ENCODE measurements around the gene DDX18. TPM values are rescaled to one million over a fixed set of nuclear protein-coding genes. Genes with fewer than 3 reads are reported as not detected.

Gene DDX18
- total RNA-seq, 4 donors from 2014 or later = 28.4 to 484 (median 43.5) TPM

GRCh38 chr2:117828870-117829269 is 14.4 kb downstream of the DDX18 start:
- Histone ChIP-seq H3K36me3 (peaks cover 0 to 64% (median 32%) of the 10 kb centered on the region in 4 donors), H3K9me3 (no peaks in the 10 kb centered on the region), H3K27ac (no peak overlapping the region), H3K27me3 (no peaks in the 10 kb centered on the region), H3K4me1 (no peaks in the 10 kb centered on the region), H3K4me3 (no peak overlapping the region)
- intact Hi-C loops (cut with DNase I; ENCODE audit: low total_unique reads) = loop anchor here (5.0 kb wide), 1 partner anchor 1293 kb away; no protein-coding TSS in a partner anchor
- in situ Hi-C loops (cut with MboI; ENCODE audit: low pct_ligation_motif_present in 1 of 4, low pct_unique_long_range_greater_than_20kb in 1 of 4, low sequenced_read_pairs in 3 of 4) = loop anchor here in 1 of 4 donors (10.0 kb wide), 1 partner anchor 176 kb away; no protein-coding TSS in a partner anchor
- WGBS, 2 donors (ENCODE audit: low coverage in 1 of 2) = 76% methylated on average over 2 of the region's 2 CpGs; no CpG with 5 or more reads in 1 of the 2 donors
- no peak for DNase-seq
- TF ChIP-seq POLR2A (IDR thresholded peaks at IDR 0.05) = no peak
- no peak for TF ChIP-seq CTCF (IDR thresholded peaks at IDR 0.05)
- TF ChIP-seq POLR2AphosphoS5 (IDR thresholded peaks at IDR 0.05) = no peak
- no peak for TF ChIP-seq EP300 (IDR thresholded peaks at IDR 0.05; ENCODE audit: low read depth)

- in situ Hi-C loops (cut with MboI; ENCODE audit: low pct_ligation_motif_present in 1 of 4, low pct_unique_long_range_greater_than_20kb in 1 of 4, low sequenced_read_pairs in 3 of 4) (no loop called here), intact Hi-C loops (cut with DNase I; ENCODE audit: low total_unique reads) (loop anchor here (10.0 kb wide), 1 partner anchor 172 kb away; no protein-coding TSS in a partner anchor)
- H3K27ac ChIP-seq = no peak overlapping the region
- peaks cover 0 to 31% (median 15%) of the 10 kb centered on the region in 4 donors for H3K36me3 ChIP-seq
- WGBS, 2 donors (ENCODE audit: low coverage in 1 of 2) = 90 to 100% methylated on average over 1 of the region's 1 CpG
- no peaks in the 10 kb centered on the region for H3K27me3 ChIP-seq
- H3K9me3 ChIP-seq = no peaks in the 10 kb centered on the region
- DNase-seq = no peak
- H3K4me3 ChIP-seq = no peak overlapping the region
- H3K4me1 ChIP-seq = peaks cover 0 to 9% (median 3%) of the 10 kb centered on the region in 4 donors
- TF ChIP-seq POLR2AphosphoS5 (IDR thresholded peaks at IDR 0.05) (no peak), EP300 (IDR thresholded peaks at IDR 0.05; ENCODE audit: low read depth) (no peak), CTCF (IDR thresholded peaks at IDR 0.05) (no peak), POLR2A (IDR thresholded peaks at IDR 0.05) (no peak)
These were observed 17.8 kb downstream of the DDX18 start for GRCh38 chr2:117832332-117832731.

GRCh38 chr2:117832905-117833613 is 18.6 kb downstream of the DDX18 start:
- intact Hi-C loops (cut with DNase I; ENCODE audit: low total_unique reads) = loop anchor here (10.0 kb wide), 1 partner anchor 172 kb away; no protein-coding TSS in a partner anchor
- DNase-seq = no peak
- TF ChIP-seq EP300 (IDR thresholded peaks at IDR 0.05; ENCODE audit: low read depth) = no peak
- no peak for TF ChIP-seq POLR2A (IDR thresholded peaks at IDR 0.05)
- Histone ChIP-seq H3K9me3 (no peaks in the 10 kb centered on the region), H3K4me1 (peaks cover 0 to 9% (median 3%) of the 10 kb centered on the region in 4 donors), H3K4me3 (no peak overlapping the region), H3K27me3 (no peaks in the 10 kb centered on the region), H3K27ac (no peak overlapping the region), H3K36me3 (peaks cover 0 to 24% (median 12%) of the 10 kb centered on the region in 4 donors)
- in situ Hi-C loops (cut with MboI; ENCODE audit: low pct_ligation_motif_present in 1 of 4, low pct_unique_long_range_greater_than_20kb in 1 of 4, low sequenced_read_pairs in 3 of 4) = no loop called here
- 82 to 94% methylated on average over 4 to 9 of the region's 9 CpGs for WGBS, 2 donors (ENCODE audit: low coverage in 1 of 2)

GRCh38 chr2:117833911-117834310 is 19.4 kb downstream of the DDX18 start:
- peaks cover 0 to 9% (median 3%) of the 10 kb centered on the region in 4 donors for H3K4me1 ChIP-seq
- no peak for DNase-seq
- 76% methylated on average over 3 of the region's 3 CpGs; no CpG with 5 or more reads in 1 of the 2 donors for WGBS, 2 donors (ENCODE audit: low coverage in 1 of 2)
- H3K36me3 ChIP-seq = peaks cover 0 to 17% (median 7%) of the 10 kb centered on the region in 4 donors
- no peaks in the 10 kb centered on the region for H3K9me3 ChIP-seq
- intact Hi-C loops (cut with DNase I; ENCODE audit: low total_unique reads) = loop anchor here (10.0 kb wide), 1 partner anchor 171 kb away; no protein-coding TSS in a partner anchor
- H3K27me3 ChIP-seq = no peaks in the 10 kb centered on the region
- TF ChIP-seq EP300 (IDR thresholded peaks at IDR 0.05; ENCODE audit: low read depth) (no peak), POLR2AphosphoS5 (IDR thresholded peaks at IDR 0.05) (no peak), CTCF (IDR thresholded peaks at IDR 0.05) (no peak), POLR2A (IDR thresholded peaks at IDR 0.05) (no peak)
- no peak overlapping the region for H3K27ac ChIP-seq
- in situ Hi-C loops (cut with MboI; ENCODE audit: low pct_ligation_motif_present in 1 of 4, low pct_unique_long_range_greater_than_20kb in 1 of 4, low sequenced_read_pairs in 3 of 4) = no loop called here
- H3K4me3 ChIP-seq = no peak overlapping the region
